ENCODE results near the gene YDJC.

GRCh38 chr22:21622919-21623647, 6.7 kb downstream of the YDJC start:
- TF ChIP-seq, protein P1, sequence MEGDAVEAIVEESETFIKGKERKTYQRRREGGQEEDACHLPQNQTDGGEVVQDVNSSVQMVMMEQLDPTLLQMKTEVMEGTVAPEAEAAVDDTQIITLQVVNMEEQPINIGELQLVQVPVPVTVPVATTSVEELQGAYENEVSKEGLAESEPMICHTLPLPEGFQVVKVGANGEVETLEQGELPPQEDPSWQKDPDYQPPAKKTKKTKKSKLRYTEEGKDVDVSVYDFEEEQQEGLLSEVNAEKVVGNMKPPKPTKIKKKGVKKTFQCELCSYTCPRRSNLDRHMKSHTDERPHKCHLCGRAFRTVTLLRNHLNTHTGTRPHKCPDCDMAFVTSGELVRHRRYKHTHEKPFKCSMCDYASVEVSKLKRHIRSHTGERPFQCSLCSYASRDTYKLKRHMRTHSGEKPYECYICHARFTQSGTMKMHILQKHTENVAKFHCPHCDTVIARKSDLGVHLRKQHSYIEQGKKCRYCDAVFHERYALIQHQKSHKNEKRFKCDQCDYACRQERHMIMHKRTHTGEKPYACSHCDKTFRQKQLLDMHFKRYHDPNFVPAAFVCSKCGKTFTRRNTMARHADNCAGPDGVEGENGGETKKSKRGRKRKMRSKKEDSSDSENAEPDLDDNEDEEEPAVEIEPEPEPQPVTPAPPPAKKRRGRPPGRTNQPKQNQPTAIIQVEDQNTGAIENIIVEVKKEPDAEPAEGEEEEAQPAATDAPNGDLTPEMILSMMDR (IDR thresholded peaks at IDR 0.05; ENCODE audit: low read depth, low read length), result no peak
- TF ChIP-seq EZH2phosphoT487 (IDR thresholded peaks at IDR 0.05; ENCODE audit: low read depth), result no peak

All from OCI-LY3 (cell line).